Left renal pelvis (tissue), 4 donors: ENCODE data around the gene ITGA11. TPM values are rescaled to one million over a fixed set of nuclear protein-coding genes. Genes with fewer than 3 reads are reported as not detected.

Experiments
- DNase-seq, 4 donors: peaks; one replicate each; pipeline ENCODE4 v3.0.0-alpha.2; 2013; ENCODE audit warnings: low read depth in 4 of 4, low spot score in 3 of 4
- polyA plus RNA-seq, 4 donors: library from polyadenylated mRNA; unstranded; fragments of 120-200 nt; gene quantifications; one replicate each; pipeline ENCODE4 v1.2.1, GENCODE V29; 2013; ENCODE audit not compliant: insufficient read length in 4 of 4

The ITGA11 gene
- polyA plus RNA-seq, 4 donors = 3.4 to 23.2 (median 4.4) TPM

DNA sequence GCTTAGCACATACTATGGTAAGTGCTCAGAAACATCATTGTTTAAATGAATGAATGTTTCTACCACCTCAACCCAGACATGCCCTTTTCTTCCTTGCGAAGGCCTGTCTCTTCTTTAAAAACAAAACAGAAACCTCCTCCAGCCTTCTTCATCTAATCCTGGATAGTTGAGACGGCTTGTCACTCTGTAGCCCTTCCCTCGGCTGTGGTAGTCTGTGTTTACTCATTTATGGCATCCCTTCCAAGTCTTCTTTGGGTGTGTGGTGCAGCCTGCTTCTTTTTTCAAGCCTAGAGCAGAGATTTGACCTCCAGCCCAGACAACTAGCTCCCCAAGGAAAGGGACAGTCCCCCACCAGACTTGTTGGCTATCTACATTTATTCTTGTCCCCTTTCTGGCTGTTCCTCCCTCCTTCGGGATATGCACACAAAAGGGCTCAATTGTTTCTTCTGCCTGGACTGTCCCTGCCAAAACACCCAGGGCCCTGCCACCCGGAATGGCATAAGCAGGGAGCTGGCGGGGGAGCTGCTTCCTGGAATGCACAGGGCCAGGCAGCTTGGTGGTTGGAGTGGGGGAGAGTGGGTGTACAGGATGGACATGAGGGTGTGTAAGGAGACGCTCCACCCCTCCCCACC is 67.8 kb downstream of the ITGA11 start:
- DNase-seq = no peak

GRCh38 chr15:68363353-68363752 is 68.6 kb downstream of the ITGA11 start:
- DNase-seq = no peak

DNA sequence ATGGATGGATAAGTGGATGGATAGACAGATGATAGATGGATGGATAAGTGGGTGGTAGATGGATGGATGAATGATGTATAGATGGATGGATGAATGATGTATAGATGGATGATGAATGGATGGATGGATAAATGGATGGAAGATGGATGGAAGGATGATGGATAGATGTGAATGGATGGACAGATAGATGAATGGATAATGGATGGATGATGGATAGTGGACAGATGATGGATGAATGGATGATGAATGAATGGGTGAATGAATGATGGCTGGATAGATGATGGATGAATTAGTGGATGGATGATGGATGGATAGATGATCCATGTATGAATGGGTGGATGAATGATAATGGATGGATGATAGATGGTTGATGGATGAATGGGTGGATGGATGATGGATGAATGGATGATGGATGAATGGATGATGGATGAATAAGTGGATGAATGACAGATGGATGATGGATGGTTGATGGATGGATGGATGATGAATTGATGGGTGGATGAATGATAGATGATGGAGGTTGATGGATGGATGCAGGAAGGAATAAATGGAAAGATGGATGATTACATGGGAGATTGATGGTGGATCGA is 69.3 kb downstream of the ITGA11 start:
- DNase-seq = no peak

GRCh38 chr15:68360721-68361120 is 71.2 kb downstream of the ITGA11 start:
- DNase-seq = no peak

DNA sequence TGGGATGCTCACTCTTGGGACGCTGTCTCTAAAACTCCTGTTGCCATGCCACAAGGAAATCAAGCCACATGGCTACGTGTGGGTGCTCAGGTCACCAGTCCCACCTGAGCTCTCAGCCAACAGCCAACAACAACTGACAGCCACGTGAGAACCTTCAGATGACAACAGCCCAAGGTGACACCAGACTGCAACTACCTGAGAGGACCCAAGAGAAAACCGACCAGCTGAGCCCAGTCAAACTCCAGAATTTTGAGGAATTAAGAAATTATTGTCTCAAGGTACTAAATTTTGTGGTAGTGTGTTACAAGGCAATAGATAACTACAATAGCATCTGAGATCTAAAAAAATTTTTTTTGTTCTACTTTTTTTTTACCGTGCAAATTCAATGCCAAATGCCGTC is 75.2 kb downstream of the ITGA11 start:
- no peak for DNase-seq

DNA sequence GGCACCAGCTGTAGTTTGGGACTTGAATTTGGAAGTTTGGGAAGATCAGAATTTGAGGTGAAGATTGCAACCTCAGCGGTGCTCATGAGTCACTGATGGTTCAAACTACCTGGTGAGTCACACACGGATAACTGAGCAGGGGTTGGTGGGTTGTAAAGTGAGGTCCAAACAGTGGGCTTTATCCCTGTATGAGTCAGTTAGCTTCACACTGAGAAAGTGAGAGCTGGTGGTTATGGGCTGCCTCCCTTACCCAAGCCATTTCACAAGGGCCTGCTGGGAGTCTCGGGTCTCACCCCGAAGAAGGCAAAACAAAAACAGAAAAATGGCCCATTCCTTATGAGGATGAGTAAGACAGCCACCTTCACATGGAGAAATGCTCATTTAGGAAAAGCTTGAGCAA is 77.0 kb downstream of the ITGA11 start:
- no peak for DNase-seq

DNA sequence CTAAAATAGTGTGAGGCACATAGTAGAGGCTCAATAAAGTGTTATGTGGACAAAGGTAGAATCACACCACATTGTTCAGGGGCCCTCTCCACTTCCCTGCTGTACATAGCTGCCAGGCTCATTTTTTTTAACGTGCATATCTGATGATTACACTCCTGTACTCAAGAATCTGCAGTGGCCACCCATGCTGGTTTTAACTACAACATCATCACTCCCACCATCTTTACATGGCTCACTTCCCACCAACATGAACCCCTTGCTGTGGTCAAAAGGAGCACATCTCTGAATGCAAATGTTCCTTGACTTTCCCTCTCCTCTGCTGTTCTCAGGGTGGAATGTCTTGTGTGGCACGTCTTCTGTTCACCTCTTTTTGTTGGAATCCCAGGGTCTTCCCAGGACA is 77.7 kb downstream of the ITGA11 start:
- no peak for DNase-seq

DNA sequence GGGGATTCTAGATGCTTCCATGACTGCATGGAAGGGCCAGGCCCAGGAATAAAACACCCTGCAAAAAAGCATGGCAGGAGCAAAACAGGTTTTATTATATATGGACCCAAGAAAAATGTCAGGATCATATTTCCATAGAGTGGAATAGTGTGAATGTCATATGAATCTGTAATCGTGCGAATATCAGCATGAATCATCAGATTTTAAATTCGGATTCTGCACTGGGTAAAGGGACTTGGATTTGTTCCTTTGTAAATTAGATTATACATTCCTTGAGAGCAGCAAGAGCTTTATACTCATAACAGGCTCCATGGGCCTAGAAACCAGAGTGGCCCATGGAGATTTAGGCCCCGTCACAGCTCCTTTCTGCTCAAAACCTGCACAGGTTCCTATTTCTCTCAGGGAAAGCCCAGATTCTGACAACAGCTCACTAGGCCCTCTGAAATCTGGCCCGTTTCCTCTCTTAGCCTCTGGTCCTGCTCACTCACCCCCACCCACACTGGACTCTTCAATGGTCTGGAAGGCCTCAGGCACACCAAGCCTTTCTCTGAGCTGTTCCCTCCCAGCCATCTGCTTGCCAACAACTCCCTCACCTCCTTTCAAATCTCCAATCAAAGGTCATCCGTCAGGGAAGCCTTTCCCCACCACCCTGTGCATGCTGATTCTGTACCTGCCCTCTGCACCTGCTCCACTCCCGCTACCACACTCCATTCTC is 78.4 kb downstream of the ITGA11 start:
- no peak for DNase-seq

DNA sequence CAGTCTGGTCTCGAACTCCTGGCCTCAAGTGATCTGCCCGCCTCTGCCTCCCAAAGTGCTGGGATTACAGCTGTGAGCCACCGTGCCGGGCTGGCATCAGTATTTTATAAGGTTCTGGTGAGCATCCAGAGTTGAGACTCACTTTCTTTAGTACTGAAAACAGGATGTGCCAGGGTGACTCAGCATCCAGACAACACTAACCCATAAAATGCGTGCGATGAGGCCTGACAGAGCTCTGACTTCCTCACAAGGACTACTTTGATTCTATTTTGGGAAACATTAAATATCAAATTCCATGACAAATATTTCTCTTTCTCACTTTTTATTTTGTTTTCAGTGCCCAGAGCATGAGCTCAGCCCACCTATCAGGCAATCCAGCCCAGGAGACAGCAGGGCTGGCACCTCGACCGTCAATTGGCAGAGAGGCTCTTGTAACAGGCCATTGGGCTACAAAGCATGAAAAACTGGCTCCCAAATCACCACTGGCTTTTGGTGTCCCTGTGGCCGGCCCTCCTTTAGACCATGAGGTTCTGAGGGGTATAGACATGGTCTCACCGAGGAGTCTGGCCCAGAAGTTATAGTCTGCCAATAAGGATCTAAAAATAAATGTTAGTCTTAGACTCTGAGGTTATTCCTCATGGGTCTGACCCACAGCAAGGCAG is 79.4 kb downstream of the ITGA11 start:
- no peak for DNase-seq

GRCh38 chr15:68349151-68349550 is 82.8 kb downstream of the ITGA11 start:
- DNase-seq = no peak

GRCh38 chr15:68348606-68349005 is 83.4 kb downstream of the ITGA11 start:
- DNase-seq = no peak

GRCh38 chr15:68348081-68348480 is 83.9 kb downstream of the ITGA11 start:
- no peak for DNase-seq

DNA sequence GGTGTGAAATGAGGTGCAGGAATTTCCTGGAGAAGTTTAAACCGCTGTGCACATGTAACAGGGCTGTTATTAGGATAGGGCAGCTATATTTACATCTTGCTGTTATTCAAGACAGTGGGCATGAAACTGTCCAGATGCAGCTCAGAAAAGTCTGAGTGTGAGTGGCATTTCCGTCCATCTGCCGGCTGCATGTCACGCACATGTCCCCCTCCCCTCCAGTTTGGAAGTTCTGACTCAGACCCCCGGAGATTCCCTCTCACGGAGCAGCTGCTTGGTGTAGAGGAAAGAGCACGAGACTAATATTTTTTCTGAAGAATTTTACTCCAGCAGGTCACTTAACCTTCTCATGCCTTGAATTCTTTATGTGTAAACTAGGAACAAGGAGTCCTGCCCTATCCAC is 84.6 kb downstream of the ITGA11 start:
- no peak for DNase-seq

DNA sequence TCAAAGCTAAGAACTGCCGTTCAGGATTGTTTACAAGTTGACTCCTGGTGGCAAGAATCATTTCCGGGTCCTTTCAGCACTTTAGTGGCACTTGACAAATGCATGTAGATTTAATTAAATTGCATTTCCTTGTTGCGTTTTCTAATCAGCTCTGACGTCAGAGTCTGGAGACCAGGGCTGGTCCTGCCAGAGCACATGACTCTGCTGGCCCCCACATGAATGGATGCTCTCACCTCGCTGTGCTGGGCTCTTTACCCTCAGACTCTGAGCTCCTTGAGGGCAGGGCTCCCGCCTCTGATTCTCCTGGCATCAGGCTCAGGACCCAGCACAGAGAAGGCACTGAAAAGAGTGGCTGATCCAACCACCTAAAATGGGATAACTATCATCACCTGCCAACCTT is 85.0 kb downstream of the ITGA11 start:
- no peak for DNase-seq

DNA sequence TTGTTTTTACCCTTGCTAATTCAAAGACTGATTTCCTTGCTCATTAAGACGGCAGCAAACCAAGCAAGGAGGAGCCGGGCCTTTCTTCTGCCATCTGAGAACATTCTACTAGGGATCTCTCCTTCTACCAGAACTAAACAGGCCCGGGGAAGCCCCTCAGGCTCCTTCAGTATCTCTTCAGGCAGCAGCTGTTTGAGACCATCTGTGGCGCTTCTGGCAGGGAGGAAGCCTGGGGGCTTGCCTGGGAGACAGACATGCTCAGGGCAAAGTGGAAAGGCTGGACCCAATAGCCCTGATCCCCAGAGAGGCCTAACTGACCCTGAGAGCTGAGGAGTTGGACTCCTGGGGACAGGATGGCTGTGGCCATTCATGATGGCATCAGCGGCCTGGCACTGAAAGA is 86.5 kb downstream of the ITGA11 start:
- DNase-seq = no peak

DNA sequence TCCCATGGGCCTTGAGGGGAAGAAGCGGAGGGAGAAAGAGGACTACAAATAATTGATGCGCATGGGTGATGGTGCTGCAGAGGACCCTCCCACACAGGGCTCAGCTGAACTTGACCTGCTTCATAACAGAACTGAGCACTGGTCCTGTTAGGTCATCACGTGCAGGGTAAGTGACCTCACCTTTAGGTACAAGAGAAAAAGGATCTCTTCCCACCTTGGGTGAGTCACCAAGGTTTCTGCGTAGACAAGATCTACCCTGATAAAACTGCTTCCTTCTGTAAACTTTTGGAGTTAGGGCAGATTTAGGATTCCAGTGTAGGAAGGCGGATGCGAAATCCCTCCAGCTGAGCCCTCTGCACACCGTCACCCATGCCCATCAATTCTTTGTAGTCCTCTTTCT is 87.4 kb downstream of the ITGA11 start:
- DNase-seq = no peak

DNA sequence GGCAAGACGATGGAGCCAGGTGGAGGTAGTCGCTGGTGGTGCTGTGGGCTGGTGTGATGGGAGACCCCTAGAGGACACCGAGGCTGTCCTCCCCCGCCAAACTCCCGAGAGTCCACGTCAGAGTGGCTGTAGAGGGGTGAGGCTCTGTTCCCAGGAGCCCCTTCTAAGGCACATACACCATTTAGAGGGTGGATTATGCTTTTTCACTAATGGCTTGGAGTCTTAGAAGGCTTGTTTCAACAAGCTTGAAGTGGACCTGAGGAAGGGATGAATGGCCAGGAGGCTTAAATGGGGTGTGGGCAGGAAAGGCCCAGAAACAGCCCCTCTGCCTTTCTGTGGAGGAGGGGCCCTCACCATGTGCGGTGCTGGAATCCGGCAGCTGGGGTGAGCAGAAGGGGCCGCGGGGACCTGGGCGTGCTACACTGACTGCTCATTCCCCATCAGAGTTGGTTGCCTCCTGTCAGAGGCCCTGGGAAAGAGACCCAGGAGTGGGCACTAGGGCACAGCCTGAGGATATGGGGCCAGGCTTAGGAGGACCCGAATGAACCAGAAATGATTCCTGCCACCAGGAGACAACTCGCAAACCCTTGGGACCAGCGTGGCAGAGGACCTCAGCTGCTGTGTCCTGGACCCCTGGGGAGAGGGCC is 88.3 kb downstream of the ITGA11 start:
- DNase-seq = no peak

DNA sequence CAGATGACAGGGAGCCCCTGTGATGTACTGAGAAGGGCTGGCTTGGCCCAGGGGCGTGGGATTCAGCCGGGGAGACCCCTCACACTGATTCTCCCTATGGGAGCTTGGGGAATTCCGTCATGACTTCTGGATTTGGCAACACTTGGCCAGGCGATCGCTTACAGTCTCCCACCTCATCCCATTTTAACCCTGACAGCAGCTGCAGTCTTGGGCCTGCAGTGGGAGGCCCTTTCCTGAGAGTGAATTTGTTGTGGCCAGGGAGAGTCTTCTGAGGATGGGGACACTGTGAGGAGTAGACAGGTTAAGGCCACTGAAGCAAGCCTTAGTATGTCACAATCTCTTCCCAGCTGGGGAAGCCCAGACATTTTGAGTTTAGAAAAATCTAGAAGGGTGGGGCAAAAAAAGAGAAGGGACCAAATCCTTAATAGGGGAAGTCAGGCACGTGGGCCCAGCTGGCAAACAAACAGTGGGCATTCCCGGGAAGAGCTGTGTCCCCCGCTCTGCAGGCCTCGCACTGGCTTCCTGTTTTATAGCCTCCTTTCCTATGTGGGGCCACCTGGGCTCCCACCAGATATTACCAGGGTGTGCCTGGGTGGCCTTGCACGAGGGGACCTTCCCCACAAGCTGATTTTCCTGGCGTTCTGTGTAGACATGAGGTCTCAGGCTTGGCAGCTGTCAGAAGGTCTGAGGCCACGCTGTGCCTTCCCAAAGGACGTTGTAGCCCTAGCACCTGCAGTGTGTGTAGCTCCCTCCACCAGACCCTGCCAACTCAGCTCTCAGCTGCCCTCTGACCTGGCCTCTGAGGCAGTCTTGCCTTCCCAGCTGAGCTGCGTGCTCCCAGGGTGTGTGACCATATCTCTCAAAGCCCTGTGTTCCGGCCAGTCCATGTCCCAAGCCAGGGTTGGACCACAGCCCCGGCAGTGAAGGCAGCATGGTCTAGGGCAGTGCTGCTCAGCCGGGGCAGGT is 89.9 kb downstream of the ITGA11 start:
- DNase-seq = no peak

DNA sequence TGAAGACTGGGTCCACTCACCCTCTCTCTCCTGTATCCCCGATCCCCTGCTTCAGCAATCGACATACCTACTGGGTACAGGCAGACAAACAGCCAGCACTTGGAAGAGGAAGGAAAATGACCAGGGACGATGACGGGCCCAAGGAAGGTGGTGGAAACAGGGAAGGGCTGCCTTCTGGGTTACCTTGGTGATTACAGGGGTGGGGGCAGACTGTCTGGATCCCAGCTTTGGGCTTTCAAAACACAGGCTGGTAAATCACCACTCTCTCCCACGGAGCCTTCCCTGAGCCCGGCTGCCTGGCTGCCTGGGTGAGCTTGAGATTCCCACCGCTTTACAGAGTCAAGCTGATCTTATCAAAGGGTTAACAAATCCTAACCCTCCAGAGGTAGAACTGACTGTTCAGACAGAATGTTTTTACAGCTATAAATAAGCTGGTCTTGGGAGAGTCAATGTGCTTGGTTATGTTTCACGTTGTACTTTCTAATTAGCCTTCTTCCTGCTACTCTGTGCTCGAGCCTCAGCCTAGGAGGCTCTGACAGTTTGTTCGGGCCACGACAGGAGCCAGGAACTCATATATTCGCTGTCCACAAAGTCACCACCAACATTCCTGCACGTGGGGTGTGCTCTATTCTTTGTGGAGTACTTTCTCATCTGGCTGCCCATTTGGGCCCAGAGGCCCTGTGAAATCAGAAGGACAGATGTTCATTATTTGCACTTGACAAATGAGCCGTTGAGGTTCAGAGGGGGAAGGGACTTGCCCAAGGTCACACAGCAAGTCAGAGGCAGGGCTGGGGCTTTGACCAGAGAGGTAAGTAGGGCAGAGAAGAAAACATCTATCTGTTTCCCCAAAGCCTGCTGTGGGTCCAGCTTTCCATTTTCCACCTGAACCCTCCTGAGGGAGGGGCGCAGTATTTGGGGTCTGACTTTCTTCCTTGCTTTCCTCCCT is 91.0 kb downstream of the ITGA11 start:
- DNase-seq = no peak
